Nephron (organoid): ENCODE results near the gene FKBP1B.

ENCODE experiments used
- H3K27ac Mint-ChIP-seq, 3 experiments: 2 replicates each; pipeline ENCODE4 v1.8.0; 2020; ENCODE audit warnings: mixed read lengths in 3 of 3, mild to moderate bottlenecking in 2 of 3, moderate library complexity in 1 of 3
- H3K27me3 Mint-ChIP-seq: 2 replicates; pipeline ENCODE4 v1.8.0; 2021; ENCODE audit warnings: low read depth, mild to moderate bottlenecking, moderate library complexity, mixed read lengths
- H3K36me3 Mint-ChIP-seq: 2 replicates; pipeline ENCODE4 v1.8.0; 2020; ENCODE audit warnings: low read depth, mixed read lengths
- H3K4me1 Mint-ChIP-seq: 2 replicates; pipeline ENCODE4 v1.8.0; 2020; ENCODE audit warnings: mixed read lengths
- H3K4me3 Mint-ChIP-seq, 3 experiments: 2 replicates each; pipeline ENCODE4 v1.8.0; 2020; ENCODE audit warnings: mild to moderate bottlenecking in 3 of 3, mixed read lengths in 3 of 3, moderate library complexity in 2 of 3
- H3K9me3 Mint-ChIP-seq: 2 replicates; pipeline ENCODE4 v1.8.0; 2020; ENCODE audit warnings: mixed read lengths
- TF ChIP-seq, protein P1 (sequence below), 3 experiments: fragments of 200-600 bp; sonication (generic); IDR thresholded peaks; one replicate each; pipeline ENCODE4 v1.5.0; 2021; ENCODE audit warnings: antibody characterized with exemption in 3 of 3; ENCODE audit not compliant: unreplicated experiment in 3 of 3

FKBP1B gene

DNA sequence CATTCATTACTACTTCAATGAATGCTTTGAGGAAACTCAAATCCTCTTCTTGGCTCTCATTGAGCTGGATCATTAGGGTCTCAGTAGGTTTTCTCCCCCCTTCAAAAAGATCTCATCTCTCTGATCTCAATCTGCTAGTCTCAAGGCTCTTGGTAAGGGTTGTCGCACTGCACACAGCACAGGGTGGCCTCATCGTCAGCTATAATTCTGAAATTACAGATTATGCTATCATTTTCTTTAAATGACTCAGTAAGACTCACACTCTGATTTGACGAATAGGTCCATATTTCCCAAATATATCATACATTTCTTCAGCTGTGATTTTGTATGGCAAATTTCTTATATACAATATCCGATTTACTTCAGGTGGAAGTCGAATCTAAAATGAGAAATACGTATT, 24.3 kb downstream of the FKBP1B start:
- Mint-ChIP-seq H3K9me3 (no peaks in the 10 kb centered on the region), H3K36me3 (peaks cover 28% of the 10 kb centered on the region), H3K27ac (no peak overlapping the region), H3K27me3 (peaks cover 4% of the 10 kb centered on the region), H3K4me3 (peak overlapping the region; percentile 61 to 77 (median 68)), H3K4me1 (peaks cover 30% of the 10 kb centered on the region)
- TF ChIP-seq, protein P1, sequence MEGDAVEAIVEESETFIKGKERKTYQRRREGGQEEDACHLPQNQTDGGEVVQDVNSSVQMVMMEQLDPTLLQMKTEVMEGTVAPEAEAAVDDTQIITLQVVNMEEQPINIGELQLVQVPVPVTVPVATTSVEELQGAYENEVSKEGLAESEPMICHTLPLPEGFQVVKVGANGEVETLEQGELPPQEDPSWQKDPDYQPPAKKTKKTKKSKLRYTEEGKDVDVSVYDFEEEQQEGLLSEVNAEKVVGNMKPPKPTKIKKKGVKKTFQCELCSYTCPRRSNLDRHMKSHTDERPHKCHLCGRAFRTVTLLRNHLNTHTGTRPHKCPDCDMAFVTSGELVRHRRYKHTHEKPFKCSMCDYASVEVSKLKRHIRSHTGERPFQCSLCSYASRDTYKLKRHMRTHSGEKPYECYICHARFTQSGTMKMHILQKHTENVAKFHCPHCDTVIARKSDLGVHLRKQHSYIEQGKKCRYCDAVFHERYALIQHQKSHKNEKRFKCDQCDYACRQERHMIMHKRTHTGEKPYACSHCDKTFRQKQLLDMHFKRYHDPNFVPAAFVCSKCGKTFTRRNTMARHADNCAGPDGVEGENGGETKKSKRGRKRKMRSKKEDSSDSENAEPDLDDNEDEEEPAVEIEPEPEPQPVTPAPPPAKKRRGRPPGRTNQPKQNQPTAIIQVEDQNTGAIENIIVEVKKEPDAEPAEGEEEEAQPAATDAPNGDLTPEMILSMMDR (IDR thresholded peaks at IDR 0.05; ENCODE audit: unreplicated experiment in 3 of 3): no peak

GRCh38 chr2:24075259-24075658, 25.7 kb downstream of the FKBP1B start:
- H3K4me3 Mint-ChIP-seq: peak overlapping the region; percentile 97 to 98 (median 97)

GRCh38 chr2:24075915-24076848, 26.6 kb downstream of the FKBP1B start, which contains the start of gene SF3B6:
Gene SF3B6 (minus strand): TSS chr2:24076326. CDS start chr2:24076229, 97 bp downstream.
- peak within 1 kb of the TSS; percentile 93 to 98 (median 98) for H3K27ac Mint-ChIP-seq
- H3K4me3 Mint-ChIP-seq: peak within 1 kb of the TSS; percentile 97 to 98 (median 97)
- TF ChIP-seq, protein P1 (IDR thresholded peaks at IDR 0.05; ENCODE audit: unreplicated experiment in 3 of 3): no peak
- H3K4me1 Mint-ChIP-seq: peaks cover 40% of the 10 kb centered on the region
- H3K9me3 Mint-ChIP-seq: no peaks in the 10 kb centered on the region
- peaks cover 34% of the 10 kb centered on the region for H3K36me3 Mint-ChIP-seq
- H3K27me3 Mint-ChIP-seq: peaks cover 4% of the 10 kb centered on the region

More at GRCh38 chr2:24075259-24075658, 25.7 kb downstream of the FKBP1B start:
- peaks cover 30% of the 10 kb centered on the region for H3K4me1 Mint-ChIP-seq
- H3K36me3 Mint-ChIP-seq: peaks cover 25% of the 10 kb centered on the region
- peak overlapping the region; percentile 86 to 98 (median 98) for H3K27ac Mint-ChIP-seq
- TF ChIP-seq, protein P1 (IDR thresholded peaks at IDR 0.05; ENCODE audit: unreplicated experiment in 3 of 3): no peak
- no peaks in the 10 kb centered on the region for H3K9me3 Mint-ChIP-seq
- peaks cover 4% of the 10 kb centered on the region for H3K27me3 Mint-ChIP-seq

- Mint-ChIP-seq H3K4me1 (peaks cover 43% of the 10 kb centered on the region), H3K27me3 (peaks cover 4% of the 10 kb centered on the region), H3K27ac (peak overlapping the region; percentile 93 to 98 (median 98)), H3K36me3 (peaks cover 40% of the 10 kb centered on the region), H3K4me3 (peak overlapping the region; percentile 97 to 98 (median 97)), H3K9me3 (no peaks in the 10 kb centered on the region)
- TF ChIP-seq, protein P1 (IDR thresholded peaks at IDR 0.05; ENCODE audit: unreplicated experiment in 3 of 3): no peak
These were observed 27.5 kb downstream of the FKBP1B start for GRCh38 chr2:24076849-24077534.

DNA sequence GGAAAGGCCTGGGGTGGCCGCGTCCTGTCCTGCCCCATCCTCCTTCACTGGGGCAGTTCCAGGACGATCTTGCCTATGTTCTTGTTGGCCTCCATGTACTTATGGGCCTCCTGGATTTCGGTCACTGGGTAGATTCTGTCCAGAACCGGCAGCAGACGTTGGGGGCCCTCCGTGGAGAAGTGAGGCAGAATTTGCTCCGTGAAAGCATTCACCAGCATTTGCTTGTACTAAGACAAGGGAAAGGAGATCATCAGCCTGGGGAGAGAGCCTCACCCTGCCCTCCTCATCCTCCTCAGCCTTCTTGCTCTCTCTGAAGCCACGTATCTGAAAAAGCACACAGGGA, 28.0 kb downstream of the FKBP1B start:
- H3K36me3 Mint-ChIP-seq: peaks cover 41% of the 10 kb centered on the region
- TF ChIP-seq, protein P1 (IDR thresholded peaks at IDR 0.05; ENCODE audit: unreplicated experiment in 3 of 3): no peak
- H3K4me1 Mint-ChIP-seq: peaks cover 48% of the 10 kb centered on the region
- no peaks in the 10 kb centered on the region for H3K9me3 Mint-ChIP-seq
- H3K27ac Mint-ChIP-seq: peak overlapping the region; percentile 93 to 98 (median 96)
- peaks cover 4% of the 10 kb centered on the region for H3K27me3 Mint-ChIP-seq
- H3K4me3 Mint-ChIP-seq: peak overlapping the region; percentile 97 to 98 (median 97)
